SK-N-SH (cell line): ENCODE measurements around the gene RALY. TPM values are rescaled to one million over a fixed set of nuclear protein-coding genes. Genes with fewer than 3 reads are reported as not detected.
"Not testable (repeated sequence)": the region's sequence is repeated elsewhere in the genome, so short reads cannot be mapped to it uniquely, and the experiment has no call there.

ENCODE experiments used
- CTCF ChIA-PET: fragments of 300-600, 350-600 bp; formaldehyde crosslinking; extraction: SDS; loops from one replicate; lab custom pipeline; 2021; lab: Yijun Ruan, JAX
- POLR2A ChIA-PET: fragments of 350-600 bp; sonication (Branson Sonifier 250); formaldehyde crosslinking; extraction: SDS; loops from one replicate; lab custom pipeline; 2020; ENCODE audit warnings: antibody characterized with exemption, inconsistent platforms; lab: Yijun Ruan, JAX
- DNase-seq: peaks from one replicate; pipeline ENCODE4 v3.0.0; 2012
- H2AFZ ChIP-seq: fragments of 200-600 bp; sonication (generic); 2 replicates; pipeline ENCODE4 v1.8.1; 2016; ENCODE audit warnings: antibody characterized with exemption, mild to moderate bottlenecking, low read depth
- H3F3A ChIP-seq: fragments of 200-600 bp; sonication (generic); replicated peaks from 2 replicates; pipeline ENCODE3; 2016; ENCODE audit warnings: antibody characterized with exemption, mild to moderate bottlenecking; ENCODE audit not compliant: insufficient read depth
- H3K27ac ChIP-seq, 2 experiments: fragments of 200-500 bp in 1 of 2; fragments of 200-600 bp in 1 of 2; sonication (Bioruptor generic) in 1 of 2; sonication (generic), shearing (Covaris generic) in 1 of 2; 2 replicates each; pipeline versions ENCODE4 v1.5.1 to v1.6.1; 2014 to 2016; ENCODE audit warnings: low read depth in 2 of 2, inconsistent platforms in 1 of 2, low read length in 1 of 2, mild to moderate bottlenecking in 1 of 2, mixed read lengths in 1 of 2
- H3K27me3 ChIP-seq: fragments of 200-600 bp; sonication (generic), shearing (Covaris generic); 2 replicates; pipeline ENCODE4 v1.6.1; 2016; ENCODE audit warnings: mixed run types; ENCODE audit not compliant: insufficient read depth
- H3K36me3 ChIP-seq, 2 experiments: fragments of 200-500 bp in 1 of 2; fragments of 200-600 bp in 1 of 2; sonication (Bioruptor generic) in 1 of 2; sonication (generic) in 1 of 2; replicated peaks in 1 of 2; 2 replicates each; pipeline versions ENCODE3 to v1.5.1; 2014 to 2016; ENCODE audit warnings: low read length in 1 of 2, mild to moderate bottlenecking in 1 of 2; ENCODE audit not compliant: insufficient read depth in 2 of 2, control insufficient read depth in 1 of 2
- H3K4me1 ChIP-seq, 2 experiments: fragments of 200-500 bp in 1 of 2; fragments of 200-600 bp in 1 of 2; sonication (Bioruptor generic) in 1 of 2; sonication (generic), shearing (Covaris generic) in 1 of 2; 2 replicates each; pipeline versions ENCODE4 v1.5.1 to v1.6.1; 2014 to 2016; ENCODE audit warnings: low read depth in 1 of 2, low read length in 1 of 2, mixed run types in 1 of 2; ENCODE audit not compliant: insufficient read depth in 2 of 2, control insufficient read depth in 1 of 2
- H3K4me2 ChIP-seq: fragments of 200-600 bp; sonication (generic), shearing (Covaris generic); 2 replicates; pipeline ENCODE4 v1.6.1; 2017; ENCODE audit warnings: mixed run types
- H3K4me3 ChIP-seq, 2 experiments: fragments of 200-500 bp in 1 of 2; fragments of 200-600 bp in 1 of 2; sonication (Bioruptor generic) in 1 of 2; sonication (generic), shearing (Covaris generic) in 1 of 2; 2 replicates each; pipeline versions ENCODE4 v1.5.1 to v1.8.1; 2014 to 2016; ENCODE audit warnings: low read depth in 2 of 2, inconsistent platforms in 1 of 2, low read length in 1 of 2, mild to moderate bottlenecking in 1 of 2, mixed read lengths in 1 of 2, moderate library complexity in 1 of 2
- H3K79me2 ChIP-seq: fragments of 200-600 bp; sonication (generic); 2 replicates; pipeline ENCODE4 v1.8.1; 2017; ENCODE audit warnings: mild to moderate bottlenecking; ENCODE audit not compliant: insufficient read depth
- H3K9ac ChIP-seq: fragments of 200-600 bp; sonication (generic); 2 replicates; pipeline ENCODE4 v1.6.1; 2017; ENCODE audit warnings: mixed run types
- H3K9me2 ChIP-seq: fragments of 200-600 bp; sonication (generic); 2 replicates; pipeline ENCODE4 v1.6.1; 2017; ENCODE audit warnings: mixed run types
- H3K9me3 ChIP-seq: fragments of 200-600 bp; sonication (generic); 2 replicates; pipeline ENCODE4 v1.6.1; 2017; ENCODE audit warnings: mixed run types, mild to moderate bottlenecking, moderate library complexity
- H4K20me1 ChIP-seq: fragments of 200-600 bp; sonication (generic); 2 replicates; pipeline ENCODE4 v1.6.1; 2017; ENCODE audit warnings: mild to moderate bottlenecking, mixed run types; ENCODE audit not compliant: insufficient read depth
- CTCF ChIP-seq: fragments of 200-600 bp; sonication (generic); IDR thresholded peaks from 2 replicates; pipeline ENCODE4 v1.6.1; 2017; ENCODE audit warnings: antibody characterized with exemption, mild to moderate bottlenecking, moderate library complexity
- ELF1 ChIP-seq: IDR thresholded peaks from 2 replicates; pipeline ENCODE4 v1.4.0; 2012
- EZH2phosphoT487 ChIP-seq: fragments of 200-600 bp; sonication (generic); IDR thresholded peaks from 2 replicates; pipeline ENCODE4 v1.6.1; 2017; ENCODE audit warnings: low read depth, mixed run types, mild to moderate bottlenecking, antibody characterized with exemption, moderate library complexity, borderline replicate concordance
- GATA2 ChIP-seq: sonication (generic); formaldehyde crosslinking; IDR thresholded peaks from 2 replicates; pipeline ENCODE4 v1.5.0; 2020; ENCODE audit warnings: mild to moderate bottlenecking, missing genetic modification reagents
- JUND ChIP-seq: IDR thresholded peaks from 2 replicates; pipeline ENCODE4 v1.4.0; 2012
- MAX ChIP-seq: IDR thresholded peaks from 2 replicates; pipeline ENCODE4 v1.4.0; 2012; ENCODE audit warnings: low read depth
- NRF1 ChIP-seq: IDR thresholded peaks from 2 replicates; pipeline ENCODE4 v1.6.1; 2012; ENCODE audit warnings: low read depth, mild to moderate bottlenecking, low read length
- PBX3 ChIP-seq: IDR thresholded peaks from 2 replicates; pipeline ENCODE4; 2012
- REST ChIP-seq: IDR thresholded peaks from 2 replicates; pipeline ENCODE4 v1.6.1; 2012; ENCODE audit warnings: mild to moderate bottlenecking, low read depth, low read length, moderate library complexity
- RFX5 ChIP-seq: IDR thresholded peaks from 2 replicates; pipeline ENCODE4 v1.6.1; 2012; ENCODE audit warnings: mild to moderate bottlenecking, improper control_type of control experiment, low read length
- SIN3A ChIP-seq: IDR thresholded peaks from 2 replicates; pipeline ENCODE4 v1.6.1; 2012; ENCODE audit warnings: low read depth, mild to moderate bottlenecking, low read length, moderate library complexity, borderline replicate concordance
- TCF12 ChIP-seq: IDR thresholded peaks from 2 replicates; pipeline ENCODE4 v1.4.0; 2012
- USF1 ChIP-seq: IDR thresholded peaks from 2 replicates; pipeline ENCODE4 v1.4.0; 2012; ENCODE audit warnings: low read depth, borderline replicate concordance
- ZBTB33 ChIP-seq: IDR thresholded peaks from 2 replicates; pipeline ENCODE4 v1.4.0; 2012; ENCODE audit warnings: low read depth, borderline replicate concordance
- WGBS: methylation state at CpG from one replicate; pipeline ENCODE4 v1.1.6; 2017; ENCODE audit warnings: low lambda C conversion rate; 5-methylcytosine and 5-hydroxymethylcytosine counted together
- polyA plus RNA-seq, 3 experiments: library from polyadenylated mRNA; depleted of rRNA; stranded (reverse); fragments of >200 nt; gene quantifications; 2 replicates each; pipeline ENCODE4 v1.2.3, GENCODE V29; 2012

Gene RALY
- polyA plus RNA-seq, 1 of the 3 experiments (the other 2 are of a cell fraction) = 130 TPM

- Histone ChIP-seq H3K9me2 (no peaks in the 10 kb centered on the region), H3K4me3 (no peak overlapping the region), H3F3A (no peaks in the 10 kb centered on the region), H3K27ac (no peak overlapping the region), H3K4me1 (peaks cover 0 to 4% of the 10 kb centered on the region in 2 experiments; a peak in 1 of 4 replicates), H3K27me3 (no peaks in the 10 kb centered on the region), H3K9ac (no peak overlapping the region), H3K4me2 (no peak overlapping the region), H2AFZ (no peak overlapping the region), H3K79me2 (no peaks in the 10 kb centered on the region), H3K36me3 (no peaks in the 10 kb centered on the region), H3K9me3 (no peaks in the 10 kb centered on the region), H4K20me1 (no peaks in the 10 kb centered on the region)
- ChIA-PET POLR2A (no interaction called here), CTCF (interaction anchor here (3.2 kb wide), 1 partner anchor 268 kb away, joined by 25 read pairs; no protein-coding TSS in a partner anchor)
- WGBS = 71% methylated on average over 4 of the region's 4 CpGs
- DNase-seq = no peak
- TF ChIP-seq MAX (no peak), REST (no peak), ELF1 (no peak), CTCF (no peak), PBX3 (no peak), RFX5 (no peak), GATA2 (CRISPR knock-in tag) (no peak), NRF1 (no peak), EZH2phosphoT487 (no peak), ZBTB33 (no peak), JUND (no peak), SIN3A (no peak), TCF12 (no peak), USF1 (no peak)
These were observed 137.8 kb downstream of the RALY start for GRCh38 chr20:34131491-34131890.

- H3K9me2 ChIP-seq, H4K20me1 ChIP-seq, H3K9ac ChIP-seq, H3K27ac ChIP-seq, H3K36me3 ChIP-seq, DNase-seq, POLR2A ChIA-PET, H3K4me2 ChIP-seq, H3K9me3 ChIP-seq, H3K79me2 ChIP-seq, CTCF ChIA-PET, H2AFZ ChIP-seq, H3K4me3 ChIP-seq, H3K27me3 ChIP-seq, H3K4me1 ChIP-seq, H3F3A ChIP-seq: not testable (repeated sequence)
- whole genome bisulfite sequencing = no CpG with 5 or more reads among the region's 26 CpGs
These were observed 138.8 kb downstream of the RALY start for GRCh38 chr20:34132491-34132890.

GRCh38 chr20:34132943-34133342, 139.2 kb downstream of the RALY start:
- H3K4me1 ChIP-seq, H4K20me1 ChIP-seq, POLR2A ChIA-PET, H2AFZ ChIP-seq, CTCF ChIA-PET, H3K9ac ChIP-seq, H3K4me3 ChIP-seq, H3K4me2 ChIP-seq, H3K27me3 ChIP-seq, H3K27ac ChIP-seq, H3K9me2 ChIP-seq, H3K36me3 ChIP-seq, DNase-seq, H3K9me3 ChIP-seq, H3K79me2 ChIP-seq, H3F3A ChIP-seq: not testable (repeated sequence)
- 82% methylated on average over 6 of the region's 21 CpGs for WGBS
